Memory B cell (primary cell): ENCODE data around the gene KIF21A.

Experiments used
- ATAC-seq: fragments of 150-1000 bp; cut with Tn5 transposase; 2 replicates; pipeline ENCODE4 v1.10.0; 2021; ENCODE audit warnings: low read depth, mild to moderate bottlenecking, moderate library complexity
- DNase-seq, 2 donors: peaks; one replicate each; pipeline ENCODE4 v3.0.0; 2022; ENCODE audit warnings: low spot score in 2 of 2
- H3K27ac Mint-ChIP-seq: one replicate; pipeline ENCODE4 v1.8.0; 2022; ENCODE audit warnings: mild to moderate bottlenecking, moderate library complexity, mixed read lengths
- H3K27me3 Mint-ChIP-seq: one replicate; pipeline ENCODE4 v1.8.0; 2022; ENCODE audit warnings: mixed read lengths
- H3K36me3 Mint-ChIP-seq: one replicate; pipeline ENCODE4 v1.8.0; 2022; ENCODE audit warnings: mild to moderate bottlenecking, mixed read lengths
- H3K4me1 Mint-ChIP-seq: one replicate; pipeline ENCODE4 v1.8.0; 2022; ENCODE audit warnings: mixed read lengths
- H3K4me3 Mint-ChIP-seq: one replicate; pipeline ENCODE4 v1.8.0; 2022; ENCODE audit warnings: mild to moderate bottlenecking, moderate library complexity, mixed read lengths
- H3K9me3 Mint-ChIP-seq: one replicate; pipeline ENCODE4 v1.8.0; 2022; ENCODE audit warnings: mixed read lengths

Gene KIF21A

GRCh38 chr12:39419471-39419870, 23.4 kb downstream of the KIF21A start:
- Mint-ChIP-seq H3K4me3 (no peak overlapping the region), H3K9me3 (peaks cover 3% of the 10 kb centered on the region), H3K27me3 (no peaks in the 10 kb centered on the region), H3K27ac (no peak overlapping the region), H3K4me1 (no peaks in the 10 kb centered on the region), H3K36me3 (peaks cover 3% of the 10 kb centered on the region)
- no peak for ATAC-seq
- no peak for DNase-seq

GRCh38 chr12:39417916-39418315, 25.0 kb downstream of the KIF21A start:
- Mint-ChIP-seq H3K9me3 (peaks cover 3% of the 10 kb centered on the region), H3K27ac (no peak overlapping the region), H3K27me3 (no peaks in the 10 kb centered on the region), H3K4me1 (no peaks in the 10 kb centered on the region), H3K36me3 (peaks cover 3% of the 10 kb centered on the region), H3K4me3 (no peak overlapping the region)
- DNase-seq (no peak), ATAC-seq (no peak)

GRCh38 chr12:39413836-39414771, 28.8 kb downstream of the KIF21A start:
- Mint-ChIP-seq H3K4me3 (no peak overlapping the region), H3K36me3 (no peaks in the 10 kb centered on the region), H3K27me3 (no peaks in the 10 kb centered on the region), H3K9me3 (no peaks in the 10 kb centered on the region), H3K27ac (no peak overlapping the region), H3K4me1 (no peaks in the 10 kb centered on the region)
- DNase-seq (no peak), ATAC-seq (no peak)

DNA sequence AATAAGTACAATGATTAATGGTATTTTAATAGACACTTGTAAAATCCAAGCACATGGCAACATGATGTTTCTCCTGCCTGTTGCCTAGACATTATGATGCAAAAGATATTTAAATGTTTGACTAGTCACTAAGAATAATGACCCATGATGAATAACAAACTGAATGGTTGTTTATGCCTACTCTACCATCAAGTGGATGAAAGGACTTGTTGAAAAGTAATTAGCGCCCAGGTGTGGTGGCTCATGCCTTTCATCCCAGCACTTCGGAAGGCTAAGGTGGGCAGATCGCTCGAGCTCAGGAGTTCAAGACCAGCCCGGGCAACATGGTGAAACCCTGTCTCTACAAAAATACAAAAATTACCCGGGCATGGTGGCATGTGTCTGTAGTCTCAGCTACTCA, 30.7 kb downstream of the KIF21A start:
- no peak overlapping the region for H3K4me3 Mint-ChIP-seq
- no peaks in the 10 kb centered on the region for H3K4me1 Mint-ChIP-seq
- H3K27me3 Mint-ChIP-seq, result no peaks in the 10 kb centered on the region
- DNase-seq, result no peak
- H3K9me3 Mint-ChIP-seq, result peaks cover 2% of the 10 kb centered on the region
- peaks cover 2% of the 10 kb centered on the region for H3K36me3 Mint-ChIP-seq
- no peak overlapping the region for H3K27ac Mint-ChIP-seq
- ATAC-seq, result no peak

- ATAC-seq (no peak), DNase-seq (no peak)
- Mint-ChIP-seq H3K36me3 (peaks cover 2% of the 10 kb centered on the region), H3K4me3 (no peak overlapping the region), H3K27ac (no peak overlapping the region), H3K9me3 (peaks cover 2% of the 10 kb centered on the region), H3K4me1 (no peaks in the 10 kb centered on the region), H3K27me3 (no peaks in the 10 kb centered on the region)
Measured at GRCh38 chr12:39406262-39406661, 36.7 kb downstream of the KIF21A start.

DNA sequence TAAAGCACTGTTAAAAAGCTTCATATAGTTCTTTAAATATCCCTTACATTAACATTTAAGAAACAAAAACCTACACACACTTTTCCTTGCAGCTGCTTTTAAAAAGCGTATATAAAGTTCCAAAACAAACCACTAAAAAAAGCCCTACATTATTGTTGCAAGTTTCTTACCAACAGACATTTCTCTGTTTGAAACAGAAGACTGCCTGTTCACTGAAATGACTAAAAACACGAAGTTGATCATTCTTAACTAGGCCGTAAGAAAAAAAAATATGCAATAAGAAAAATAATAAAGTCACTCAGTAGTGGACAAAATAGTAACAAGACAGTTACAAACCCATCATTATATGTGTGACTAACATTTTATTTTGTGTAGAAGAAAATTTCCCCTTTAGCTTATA, 37.3 kb downstream of the KIF21A start:
- ATAC-seq (no peak), DNase-seq (no peak)
- no peak overlapping the region for H3K4me3 Mint-ChIP-seq
- H3K9me3 Mint-ChIP-seq, result peaks cover 2% of the 10 kb centered on the region
- peaks cover 2% of the 10 kb centered on the region for H3K36me3 Mint-ChIP-seq
- H3K27me3 Mint-ChIP-seq, result no peaks in the 10 kb centered on the region
- H3K27ac Mint-ChIP-seq, result no peak overlapping the region
- no peaks in the 10 kb centered on the region for H3K4me1 Mint-ChIP-seq

GRCh38 chr12:39404000-39404399, 38.9 kb downstream of the KIF21A start:
- Mint-ChIP-seq H3K9me3 (peaks cover 2% of the 10 kb centered on the region), H3K27ac (no peak overlapping the region), H3K27me3 (no peaks in the 10 kb centered on the region), H3K36me3 (peaks cover 2% of the 10 kb centered on the region), H3K4me1 (no peaks in the 10 kb centered on the region), H3K4me3 (no peak overlapping the region)
- DNase-seq, result no peak
- no peak for ATAC-seq

GRCh38 chr12:39403376-39403775, 39.5 kb downstream of the KIF21A start:
- ATAC-seq, result no peak
- Mint-ChIP-seq H3K27me3 (no peaks in the 10 kb centered on the region), H3K4me1 (no peaks in the 10 kb centered on the region), H3K9me3 (no peaks in the 10 kb centered on the region), H3K27ac (no peak overlapping the region), H3K36me3 (no peaks in the 10 kb centered on the region), H3K4me3 (no peak overlapping the region)
- no peak for DNase-seq

DNA sequence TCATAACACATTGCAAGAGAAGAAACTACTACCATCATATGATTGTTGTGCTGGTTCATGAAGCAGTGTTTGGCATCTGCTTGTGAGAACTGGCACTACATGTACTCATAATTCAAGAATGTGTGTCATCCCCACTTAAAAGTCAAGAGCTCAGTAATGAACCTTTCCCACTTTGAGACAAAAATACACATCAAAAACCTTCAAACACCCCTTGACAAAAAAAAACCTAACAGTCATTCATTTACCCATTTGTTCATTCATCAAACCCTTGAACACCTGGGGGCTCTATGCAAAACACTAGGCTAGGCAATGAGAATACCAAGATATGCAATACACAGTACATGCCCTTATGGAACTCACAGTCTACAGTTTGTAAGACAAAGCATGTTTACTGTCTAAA, 40.0 kb downstream of the KIF21A start:
- Mint-ChIP-seq H3K4me1 (no peaks in the 10 kb centered on the region), H3K36me3 (no peaks in the 10 kb centered on the region), H3K9me3 (no peaks in the 10 kb centered on the region), H3K27ac (no peak overlapping the region), H3K4me3 (no peak overlapping the region), H3K27me3 (no peaks in the 10 kb centered on the region)
- no peak for DNase-seq
- no peak for ATAC-seq

GRCh38 chr12:39401459-39401858, 41.5 kb downstream of the KIF21A start:
- Mint-ChIP-seq H3K9me3 (no peaks in the 10 kb centered on the region), H3K4me1 (no peaks in the 10 kb centered on the region), H3K27ac (no peak overlapping the region), H3K36me3 (no peaks in the 10 kb centered on the region), H3K4me3 (no peak overlapping the region), H3K27me3 (no peaks in the 10 kb centered on the region)
- DNase-seq (no peak), ATAC-seq (no peak)

- Mint-ChIP-seq H3K9me3 (no peaks in the 10 kb centered on the region), H3K4me1 (no peaks in the 10 kb centered on the region), H3K36me3 (no peaks in the 10 kb centered on the region), H3K27me3 (peaks cover 2% of the 10 kb centered on the region), H3K4me3 (no peak overlapping the region), H3K27ac (no peak overlapping the region)
- DNase-seq (no peak), ATAC-seq (no peak)
Measured at GRCh38 chr12:39395866-39396265, 47.1 kb downstream of the KIF21A start.

DNA sequence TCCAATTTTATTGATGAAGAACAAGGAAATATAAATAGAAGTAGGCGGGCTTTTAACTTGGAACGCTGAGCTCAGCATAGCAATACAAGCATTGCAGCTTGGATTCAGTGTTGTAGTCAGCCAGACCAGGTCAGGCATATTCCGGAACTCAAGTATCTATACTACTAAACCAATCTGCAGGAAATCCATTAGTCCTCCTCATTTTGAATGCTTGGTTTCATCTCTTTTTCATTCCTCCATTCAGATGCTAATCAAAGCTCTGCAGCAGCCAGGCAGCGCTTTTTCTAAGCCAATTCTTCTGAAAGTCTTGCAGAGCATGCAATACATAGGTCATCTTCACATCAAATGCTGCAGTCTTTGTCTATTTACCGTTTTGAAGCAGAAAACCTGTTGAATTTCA, 49.0 kb downstream of the KIF21A start:
- DNase-seq (no peak), ATAC-seq (no peak)
- Mint-ChIP-seq H3K27ac (no peak overlapping the region), H3K4me1 (no peaks in the 10 kb centered on the region), H3K4me3 (no peak overlapping the region), H3K27me3 (peaks cover 5% of the 10 kb centered on the region), H3K9me3 (no peaks in the 10 kb centered on the region), H3K36me3 (no peaks in the 10 kb centered on the region)

DNA sequence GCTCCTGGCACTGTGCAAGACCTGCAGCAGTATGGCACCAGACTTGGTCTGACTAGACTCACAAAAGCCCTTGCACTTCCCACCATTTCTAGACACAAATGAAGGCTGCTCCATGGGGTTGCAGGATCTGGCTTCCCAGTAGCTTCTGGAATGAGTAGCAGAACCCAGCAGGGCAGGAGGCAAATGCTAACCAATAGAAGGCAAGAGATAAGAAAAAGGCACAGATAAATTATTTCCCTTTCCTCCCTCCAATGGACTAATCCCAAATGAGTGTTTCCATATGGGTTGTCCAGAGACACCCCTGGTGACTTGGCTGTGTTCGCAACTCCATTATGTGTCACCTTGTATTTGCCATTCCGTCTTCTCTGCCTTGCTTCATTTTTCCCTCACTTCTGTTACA, 49.7 kb downstream of the KIF21A start:
- no peaks in the 10 kb centered on the region for H3K36me3 Mint-ChIP-seq
- H3K4me3 Mint-ChIP-seq, result no peak overlapping the region
- peaks cover 5% of the 10 kb centered on the region for H3K27me3 Mint-ChIP-seq
- H3K4me1 Mint-ChIP-seq, result no peaks in the 10 kb centered on the region
- DNase-seq, result no peak
- no peaks in the 10 kb centered on the region for H3K9me3 Mint-ChIP-seq
- ATAC-seq, result no peak
- no peak overlapping the region for H3K27ac Mint-ChIP-seq

DNA sequence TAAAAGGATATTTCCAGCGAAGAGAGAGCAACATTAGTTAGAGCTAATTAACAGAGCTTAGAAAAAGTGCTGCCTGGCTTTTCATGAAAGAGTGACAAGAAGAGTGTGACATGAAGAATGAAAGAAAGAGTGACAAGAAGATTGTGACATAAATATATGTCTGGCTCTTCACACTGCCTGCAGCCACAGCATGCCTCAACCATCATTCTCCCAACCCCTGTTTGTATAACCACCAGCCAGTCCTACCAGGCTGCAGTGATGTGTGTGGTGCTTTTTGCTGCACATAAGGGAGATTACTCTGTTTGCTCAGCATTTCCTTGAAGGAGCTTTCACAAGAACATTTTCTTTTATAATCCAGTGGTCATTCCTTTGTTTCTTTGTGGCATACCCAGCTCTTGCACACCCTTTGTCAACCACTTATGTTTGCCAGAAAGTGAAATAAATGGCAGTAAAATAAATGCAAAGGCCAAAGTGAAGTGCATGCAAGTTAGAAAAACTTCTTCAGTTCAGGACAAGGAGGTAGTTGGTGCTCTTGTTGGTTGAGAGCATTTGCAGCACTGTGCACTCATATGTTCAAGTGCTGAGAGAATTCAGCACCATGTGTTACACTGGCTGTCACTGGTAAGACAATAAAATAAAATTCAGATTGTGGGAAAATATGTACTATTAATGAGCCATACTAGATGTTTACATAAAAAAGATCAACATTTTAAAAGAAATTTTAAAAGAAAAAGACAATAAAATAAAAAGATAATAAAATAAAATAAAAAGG, 50.6 kb downstream of the KIF21A start:
- no peak for ATAC-seq
- Mint-ChIP-seq H3K27me3 (peaks cover 5% of the 10 kb centered on the region), H3K4me1 (no peaks in the 10 kb centered on the region), H3K4me3 (no peak overlapping the region), H3K27ac (no peak overlapping the region), H3K9me3 (no peaks in the 10 kb centered on the region), H3K36me3 (no peaks in the 10 kb centered on the region)
- no peak for DNase-seq
